Neutrophil (primary cell): ENCODE measurements around the gene NELL2.

ENCODE experiments used
- H3K27ac ChIP-seq: fragments of 200-600 bp; sonication (generic); 2 replicates; pipeline ENCODE4 v1.5.1; 2016; ENCODE audit warnings: mild to moderate bottlenecking, moderate library complexity
- H3K27me3 ChIP-seq: fragments of 200-600 bp; sonication (generic); 2 replicates; pipeline ENCODE4 v1.6.0; 2016; ENCODE audit warnings: mild to moderate bottlenecking
- H3K36me3 ChIP-seq: fragments of 200-600 bp; sonication (generic); 2 replicates; pipeline ENCODE4 v1.5.1; 2017
- H3K4me1 ChIP-seq, 2 experiments: fragments of 200-600 bp in 1 of 2; sonication (generic) in 1 of 2; 1 replicate in 1 of 2; 2 replicates in 1 of 2; pipeline versions ENCODE4 v1.5.1 to v1.6.1; 2013 to 2016; ENCODE audit warnings: low read depth in 1 of 2, low read length in 1 of 2, mild to moderate bottlenecking in 1 of 2, moderate library complexity in 1 of 2; ENCODE audit not compliant: control insufficient read depth in 1 of 2, insufficient read depth in 1 of 2
- H3K4me3 ChIP-seq, 2 experiments: fragments of 200-600 bp in 1 of 2; sonication (generic) in 1 of 2; 1 replicate in 1 of 2; 2 replicates in 1 of 2; pipeline ENCODE4 v1.5.1; 2013 to 2016; ENCODE audit warnings: low read depth in 1 of 2, low read length in 1 of 2, mild to moderate bottlenecking in 1 of 2, moderate library complexity in 1 of 2
- H3K9me3 ChIP-seq: fragments of 200-600 bp; sonication (generic); 2 replicates; pipeline ENCODE4 v1.5.1; 2016
- CTCF ChIP-seq: fragments of 200-600 bp; sonication (generic); IDR thresholded peaks from 2 replicates; pipeline ENCODE4 v1.5.1; 2016; ENCODE audit warnings: antibody characterized with exemption

The NELL2 gene

GRCh38 chr12:44509471-44509870, 366.6 kb downstream of the NELL2 start:
- Histone ChIP-seq H3K27me3 (no peaks in the 10 kb centered on the region), H3K9me3 (no peaks in the 10 kb centered on the region), H3K4me3 (no peak overlapping the region), H3K27ac (no peak overlapping the region), H3K4me1 (no peaks in the 10 kb centered on the region), H3K36me3 (no peaks in the 10 kb centered on the region)
- TF ChIP-seq CTCF: no peak

GRCh38 chr12:44507461-44507860, 368.7 kb downstream of the NELL2 start:
- Histone ChIP-seq H3K9me3 (no peaks in the 10 kb centered on the region), H3K27me3 (no peaks in the 10 kb centered on the region), H3K4me3 (no peak overlapping the region), H3K27ac (no peak overlapping the region), H3K36me3 (no peaks in the 10 kb centered on the region), H3K4me1 (no peaks in the 10 kb centered on the region)
- no peak for TF ChIP-seq CTCF

GRCh38 chr12:44504799-44505198, 371.3 kb downstream of the NELL2 start:
- Histone ChIP-seq H3K4me3 (no peak overlapping the region), H3K27ac (no peak overlapping the region), H3K36me3 (no peaks in the 10 kb centered on the region), H3K9me3 (no peaks in the 10 kb centered on the region), H3K27me3 (no peaks in the 10 kb centered on the region), H3K4me1 (no peaks in the 10 kb centered on the region)
- no peak for TF ChIP-seq CTCF

GRCh38 chr12:44503329-44503728, 372.8 kb downstream of the NELL2 start:
- H3K27ac ChIP-seq: no peak overlapping the region
- H3K4me1 ChIP-seq: no peaks in the 10 kb centered on the region
- H3K9me3 ChIP-seq: no peaks in the 10 kb centered on the region
- H3K36me3 ChIP-seq: no peaks in the 10 kb centered on the region
- TF ChIP-seq CTCF: no peak
- H3K4me3 ChIP-seq: no peak overlapping the region
- H3K27me3 ChIP-seq: no peaks in the 10 kb centered on the region

- H3K4me3 ChIP-seq: no peak overlapping the region
Measured at GRCh38 chr12:44502681-44503080, 373.4 kb downstream of the NELL2 start.

More at GRCh38 chr12:44502681-44503080, 373.4 kb downstream of the NELL2 start:
- TF ChIP-seq CTCF: no peak
- H3K4me1 ChIP-seq: no peaks in the 10 kb centered on the region
- H3K36me3 ChIP-seq: no peaks in the 10 kb centered on the region
- H3K9me3 ChIP-seq: no peaks in the 10 kb centered on the region
- H3K27me3 ChIP-seq: no peaks in the 10 kb centered on the region
- H3K27ac ChIP-seq: no peak overlapping the region
